Spinal cord (tissue), 10 donors: ENCODE results near the gene TRIM54. TPM values are rescaled to one million over a fixed set of nuclear protein-coding genes. Genes with fewer than 3 reads are reported as not detected.

Experiments used
- DNase-seq, 6 donors: peaks; one replicate each; pipeline versions ENCODE4 v3.0.0 to v3.0.0-alpha.2; 2013 to 2015; ENCODE audit warnings: low spot score in 6 of 6, low read depth in 4 of 6
- H3K27ac ChIP-seq: one replicate; pipeline ENCODE4 v1.5.1; 2013; ENCODE audit warnings: low read depth, low read length, control low read depth
- H3K27me3 ChIP-seq: one replicate; pipeline ENCODE4 v1.6.1; 2013; ENCODE audit warnings: low read length; ENCODE audit not compliant: control insufficient read depth, insufficient read depth
- H3K36me3 ChIP-seq: one replicate; pipeline ENCODE4 v1.6.1; 2013; ENCODE audit warnings: low read length; ENCODE audit not compliant: control insufficient read depth, insufficient read depth
- H3K4me1 ChIP-seq: one replicate; pipeline ENCODE4 v1.6.1; 2013; ENCODE audit warnings: low read length; ENCODE audit not compliant: control insufficient read depth, insufficient read depth
- H3K4me3 ChIP-seq: one replicate; pipeline ENCODE4 v1.5.1; 2013; ENCODE audit warnings: low read depth, low read length, control low read depth
- H3K9me3 ChIP-seq: one replicate; pipeline ENCODE4 v1.6.1; 2013; ENCODE audit warnings: low read length; ENCODE audit not compliant: control insufficient read depth, insufficient read depth
- WGBS: methylation state at CpG from one replicate; pipeline ENCODE4 v1.1.5; 2013; ENCODE audit warnings: missing lambda C conversion rate; ENCODE audit not compliant: insufficient coverage; 5-methylcytosine and 5-hydroxymethylcytosine counted together
- polyA plus RNA-seq, 2 donors: library from polyadenylated mRNA; unstranded; fragments of 120-200 nt; gene quantifications; one replicate each; pipeline ENCODE4 v1.2.1, GENCODE V29; 2013; ENCODE audit not compliant: insufficient read length in 2 of 2
- total RNA-seq, 2 donors: library from RNA; depleted of rRNA in 1 of 2; stranded (reverse); fragments of 120-200 nt in 1 of 2; fragments of >200 nt in 1 of 2; gene quantifications; one replicate each; pipeline versions ENCODE4 v1.2.3 to v1.2.4, GENCODE V29; 2013 to 2014
- donor health status: healthy.

Gene TRIM54
- total and polyA plus RNA-seq, 4 donors: 0.17 to 1.6 (median 0.77) TPM

DNA sequence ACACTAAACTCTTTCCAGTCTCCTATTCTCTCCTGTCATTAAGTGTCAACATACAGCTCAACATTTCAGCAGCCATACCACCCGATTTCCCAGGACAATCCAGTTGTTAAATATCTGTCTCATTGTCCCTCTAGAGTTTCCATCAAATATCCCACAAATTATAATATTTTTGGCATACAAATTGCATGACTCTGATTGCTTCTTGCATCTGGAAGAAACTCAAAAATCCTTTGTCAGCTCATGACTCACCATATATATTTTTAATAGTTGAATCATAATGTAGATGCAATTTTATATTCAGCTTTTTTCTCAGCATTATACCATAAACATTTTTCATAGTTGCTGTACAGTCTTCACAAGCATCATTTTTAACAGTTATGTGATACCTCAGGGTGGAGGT is 26.6 kb upstream of the TRIM54 start:
- Histone ChIP-seq H3K27ac (no peak overlapping the region), H3K36me3 (peaks cover 21% of the 10 kb centered on the region), H3K27me3 (peaks cover 12% of the 10 kb centered on the region), H3K4me1 (peaks cover 16% of the 10 kb centered on the region), H3K4me3 (no peak overlapping the region), H3K9me3 (no peaks in the 10 kb centered on the region)
- no peak for DNase-seq
- 54% methylated on average over 1 of the region's 1 CpG for WGBS

DNA sequence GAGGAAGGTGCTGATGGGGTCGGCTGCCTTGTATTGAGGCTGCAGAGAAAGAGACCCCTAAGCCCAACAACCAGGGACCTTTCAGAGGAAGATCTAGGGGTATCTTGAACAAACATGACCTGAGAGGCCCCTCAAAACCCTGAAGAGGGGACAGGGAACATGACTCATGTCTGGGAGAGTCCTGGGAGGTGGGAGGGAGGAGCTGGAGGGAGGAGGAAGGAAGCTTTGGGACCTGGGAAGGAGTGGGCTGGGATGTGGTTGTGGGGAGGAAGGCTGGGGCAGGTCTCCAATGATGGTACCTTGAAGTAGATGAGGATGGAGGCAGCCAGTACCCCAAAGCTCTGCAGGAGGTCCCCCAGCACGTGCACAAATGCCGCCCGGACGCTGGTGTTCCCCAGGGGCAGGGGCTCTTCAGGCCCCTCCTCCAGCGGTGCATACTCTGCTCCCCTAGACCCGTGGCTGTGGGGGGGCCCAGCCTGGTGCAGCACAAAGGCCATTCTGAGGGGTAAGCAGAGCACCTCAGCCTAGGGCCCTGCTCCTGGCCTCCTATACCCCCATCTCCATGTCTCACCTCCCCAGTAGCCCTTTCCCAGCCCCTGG is 25.3 kb upstream of the TRIM54 start:
- WGBS: 65% methylated on average over 7 of the region's 7 CpGs

DNA sequence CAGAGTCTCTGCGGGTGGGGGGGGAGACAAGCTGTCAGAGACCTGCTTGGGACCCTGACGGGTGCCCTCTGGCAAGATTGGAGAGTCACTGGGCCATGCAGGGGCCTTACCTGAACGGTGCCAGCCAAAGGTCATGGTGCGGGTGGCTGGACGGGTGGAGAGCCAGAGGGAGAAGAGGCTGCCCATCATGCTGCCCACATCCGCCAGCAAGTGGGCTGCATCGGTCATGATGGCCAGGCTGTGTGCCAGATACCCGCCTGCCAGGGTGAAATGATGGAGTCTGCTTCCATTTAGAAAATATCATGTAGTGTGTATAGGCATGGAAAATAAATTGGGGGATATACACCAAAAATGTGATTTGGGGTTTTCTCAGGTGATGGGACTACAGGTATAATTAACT is 24.2 kb upstream of the TRIM54 start:
- peaks cover 21% of the 10 kb centered on the region for H3K36me3 ChIP-seq
- H3K4me1 ChIP-seq: peaks cover 12% of the 10 kb centered on the region
- no peaks in the 10 kb centered on the region for H3K9me3 ChIP-seq
- DNase-seq: no peak
- H3K27me3 ChIP-seq: peaks cover 31% of the 10 kb centered on the region
- H3K4me3 ChIP-seq: no peak overlapping the region
- 85% methylated on average over 6 of the region's 8 CpGs for WGBS
- no peak overlapping the region for H3K27ac ChIP-seq

More for the DNA sequence above, 25.3 kb upstream of the TRIM54 start:
- H3K4me3 ChIP-seq: no peak overlapping the region
- H3K27ac ChIP-seq: no peak overlapping the region
- DNase-seq: no peak
- H3K27me3 ChIP-seq: peaks cover 23% of the 10 kb centered on the region
- peaks cover 5% of the 10 kb centered on the region for H3K4me1 ChIP-seq
- H3K9me3 ChIP-seq: no peaks in the 10 kb centered on the region
- peaks cover 21% of the 10 kb centered on the region for H3K36me3 ChIP-seq

DNA sequence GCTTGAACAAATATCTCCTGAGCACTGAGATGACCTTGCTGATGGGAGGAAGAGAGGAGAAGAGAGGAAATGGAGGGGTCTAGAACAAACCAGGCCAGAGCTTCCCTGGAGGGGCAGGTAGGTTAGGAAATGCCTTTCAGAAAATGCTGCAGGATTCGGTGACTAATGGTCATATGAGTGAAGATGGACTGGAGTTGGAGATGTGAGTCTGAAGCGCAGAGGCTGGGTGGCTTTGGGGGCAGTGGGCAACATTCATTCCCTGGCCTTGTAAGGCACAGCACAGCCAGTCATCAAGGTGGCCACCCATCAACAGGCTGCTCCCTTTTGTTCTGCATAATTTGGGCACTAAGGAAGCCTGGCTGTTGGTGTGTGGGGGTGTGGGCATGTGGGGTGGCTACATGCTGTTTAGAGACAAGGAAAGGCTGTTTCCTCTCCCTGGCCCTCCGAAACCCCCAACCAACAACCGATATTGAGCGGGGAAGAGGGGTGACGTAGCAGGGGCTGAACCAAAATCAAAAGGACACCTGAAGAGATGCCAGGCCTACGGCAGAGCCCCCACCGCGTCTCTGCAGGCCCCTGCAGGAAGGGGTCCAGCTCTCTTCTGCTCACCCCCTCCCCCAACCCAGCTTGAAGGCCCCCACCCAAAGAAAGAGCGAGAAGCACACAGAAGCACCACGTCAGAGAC is 20.8 kb upstream of the TRIM54 start:
- Histone ChIP-seq H3K36me3 (peaks cover 15% of the 10 kb centered on the region), H3K4me1 (peaks cover 34% of the 10 kb centered on the region), H3K27ac (no peak overlapping the region), H3K27me3 (peaks cover 60% of the 10 kb centered on the region), H3K9me3 (no peaks in the 10 kb centered on the region), H3K4me3 (no peak overlapping the region)
- WGBS: 49% methylated on average over 6 of the region's 11 CpGs
- DNase-seq: peak in 1 of 6 donors; percentile 51

DNA sequence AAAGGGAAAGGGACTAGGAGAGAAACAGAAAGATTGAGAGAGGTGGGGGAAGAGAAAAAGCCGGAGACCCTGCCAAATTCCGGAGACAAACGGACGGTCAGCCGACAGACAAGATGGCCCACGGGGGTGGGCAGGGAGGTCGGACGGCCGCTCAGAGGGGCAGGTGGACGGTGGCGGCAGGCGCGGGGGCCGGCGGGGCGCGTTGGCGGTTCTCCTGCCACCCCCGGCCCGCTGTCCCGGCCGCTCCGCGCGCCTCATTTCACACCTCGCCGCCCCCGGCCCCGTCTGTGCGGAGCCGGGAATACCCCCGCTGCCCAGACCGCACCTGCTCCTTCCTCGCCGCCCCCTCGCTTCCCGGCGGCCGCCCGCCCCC is 20.3 kb upstream of the TRIM54 start:
- no peak for DNase-seq
- H3K4me1 ChIP-seq: peaks cover 34% of the 10 kb centered on the region
- no peak overlapping the region for H3K4me3 ChIP-seq
- H3K36me3 ChIP-seq: peaks cover 13% of the 10 kb centered on the region
- no peaks in the 10 kb centered on the region for H3K9me3 ChIP-seq
- peaks cover 60% of the 10 kb centered on the region for H3K27me3 ChIP-seq
- no peak overlapping the region for H3K27ac ChIP-seq
- WGBS: under 1% methylated on average over 40 of the region's 40 CpGs

DNA sequence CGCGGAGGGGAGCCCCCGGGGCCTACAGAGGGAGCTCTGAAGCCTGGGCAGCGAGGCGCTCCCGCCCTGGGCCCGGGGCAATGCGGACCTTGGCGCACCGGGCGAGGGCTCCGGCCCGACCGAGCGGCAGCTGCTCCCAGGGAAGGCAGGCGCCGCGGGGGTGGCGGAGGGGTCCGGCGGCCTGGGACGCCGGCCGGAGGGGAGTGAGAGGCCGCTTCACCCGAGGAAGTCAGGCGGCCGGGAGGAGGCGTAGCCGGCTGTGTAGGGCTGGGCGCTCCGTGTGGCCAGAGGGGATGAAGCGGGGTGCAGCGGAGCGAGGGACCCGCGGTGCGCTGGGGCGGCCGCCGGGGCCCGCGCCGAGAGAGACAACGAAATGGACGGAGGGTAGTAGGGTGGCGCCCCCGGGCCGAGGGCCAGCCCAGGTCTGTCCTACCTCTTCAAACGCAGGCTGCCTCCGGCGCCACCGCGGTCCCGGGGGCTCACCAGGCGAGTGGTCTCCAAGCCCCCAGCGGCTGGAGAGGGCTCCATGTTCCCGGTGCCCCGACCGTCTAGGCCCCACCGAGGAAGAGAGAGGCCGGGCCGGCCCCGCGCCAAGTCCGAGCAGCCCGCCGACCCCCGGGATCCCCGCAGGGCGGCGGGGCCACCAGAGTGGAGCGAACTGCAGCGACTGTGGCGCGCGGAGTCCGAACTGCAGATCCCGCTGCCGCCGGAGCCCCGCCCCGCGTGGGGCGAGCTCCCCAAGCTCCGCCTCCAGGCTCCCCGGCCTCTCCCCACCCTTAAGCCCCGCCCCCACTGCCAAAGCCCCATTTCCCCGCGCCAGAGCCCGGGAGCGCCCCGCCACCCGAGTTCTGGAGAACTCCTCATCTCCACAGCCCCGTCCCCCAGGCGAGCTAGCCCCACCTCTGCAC is 19.6 kb upstream of the TRIM54 start, which contains the start of gene SLC30A3:
TSS of gene SLC30A3 (minus strand) at position 669 of the 908 bp plus-strand sequence. CDS start at position 528, 141 bp downstream.
- Histone ChIP-seq H3K27ac (no peak within 1 kb of the TSS), H3K4me1 (peaks cover 34% of the 10 kb centered on the region), H3K4me3 (peak within 1 kb of the TSS; percentile 36), H3K36me3 (peaks cover 8% of the 10 kb centered on the region), H3K9me3 (no peaks in the 10 kb centered on the region), H3K27me3 (peaks cover 64% of the 10 kb centered on the region)
- WGBS: under 1% methylated on average over 96 of the region's 96 CpGs
- peak in 4 of 6 donors; percentile 27 to 92 (median 60) for DNase-seq

DNA sequence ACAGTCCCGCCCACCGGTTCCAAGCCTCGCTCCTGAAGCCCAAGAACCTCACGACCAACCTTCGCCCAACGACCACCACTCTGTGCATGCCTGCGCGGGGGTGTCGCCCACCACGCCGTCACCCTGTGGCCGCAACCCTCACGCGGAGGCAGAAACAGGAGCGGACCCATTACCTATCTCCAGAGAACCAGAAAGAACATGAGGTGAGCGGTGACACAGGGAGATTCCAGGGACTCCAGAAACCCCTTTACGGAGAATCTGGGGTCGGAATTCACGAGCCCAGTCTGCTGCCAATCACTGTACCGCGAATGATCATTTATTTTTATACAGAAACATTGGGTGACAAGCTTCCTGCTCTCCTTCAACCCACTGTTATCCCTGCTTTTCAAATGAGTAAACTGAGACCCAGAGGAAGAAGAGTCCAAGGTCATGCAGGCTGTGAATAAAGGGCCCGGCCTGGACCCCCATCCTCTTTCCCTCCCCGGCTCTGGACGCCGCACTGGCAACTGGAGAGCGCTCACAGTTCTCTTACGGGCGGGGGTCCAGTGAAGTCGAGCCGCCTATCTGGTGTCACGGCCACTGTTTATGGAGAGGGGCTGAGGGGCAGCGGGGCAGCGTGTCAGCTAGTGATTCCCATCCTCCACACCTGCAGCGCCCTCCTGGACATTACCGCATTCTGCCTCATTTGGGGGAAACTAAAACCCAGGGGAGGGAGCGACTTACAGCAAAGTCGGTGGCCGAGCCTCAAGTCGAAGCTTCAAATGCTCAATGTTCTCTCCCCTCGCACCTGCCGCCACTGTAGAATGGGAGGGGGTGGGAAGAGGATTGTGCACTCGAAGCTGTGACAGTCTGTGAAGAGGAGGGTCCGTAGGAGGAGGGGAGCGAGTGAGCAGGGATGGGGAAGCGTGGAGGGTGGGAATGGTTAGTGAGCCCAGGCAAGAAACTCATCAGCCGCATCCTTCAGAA is 18.7 kb upstream of the TRIM54 start:
- DNase-seq: peak in 2 of 6 donors; percentile 27 to 45
- WGBS: under 1% methylated on average over 42 of the region's 46 CpGs
- peaks cover 3% of the 10 kb centered on the region for H3K36me3 ChIP-seq
- no peak overlapping the region for H3K27ac ChIP-seq
- peak overlapping the region; percentile 36 for H3K4me3 ChIP-seq
- peaks cover 34% of the 10 kb centered on the region for H3K4me1 ChIP-seq
- H3K27me3 ChIP-seq: peaks cover 64% of the 10 kb centered on the region
- H3K9me3 ChIP-seq: no peaks in the 10 kb centered on the region

DNA sequence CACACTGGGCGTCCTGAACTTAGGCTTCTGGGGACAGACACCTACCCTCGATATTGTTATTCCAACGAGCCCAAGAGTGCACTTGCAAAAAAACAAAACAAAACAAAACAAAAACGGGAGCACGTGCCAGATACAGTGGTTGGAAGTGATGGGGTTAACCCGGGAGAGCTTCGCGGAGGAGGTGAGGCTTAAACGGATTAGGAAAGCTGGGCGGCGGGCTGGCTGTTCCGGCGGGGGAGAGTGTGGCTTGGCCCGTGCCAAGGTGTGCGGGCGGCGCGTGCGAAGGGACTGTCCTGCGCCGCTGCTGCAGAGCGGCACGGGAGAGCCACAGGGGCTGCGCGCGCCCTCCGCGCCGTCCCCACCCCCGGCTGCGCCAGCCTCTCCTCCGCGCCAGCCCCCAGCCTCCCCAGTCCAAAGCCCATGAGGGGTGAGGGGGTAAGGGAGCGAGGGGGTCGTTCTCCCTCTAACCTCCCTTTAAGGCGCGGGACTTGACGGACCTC is 17.9 kb upstream of the TRIM54 start:
- Histone ChIP-seq H3K36me3 (no peaks in the 10 kb centered on the region), H3K27ac (no peak overlapping the region), H3K4me3 (no peak overlapping the region), H3K4me1 (peaks cover 34% of the 10 kb centered on the region), H3K27me3 (peaks cover 64% of the 10 kb centered on the region), H3K9me3 (no peaks in the 10 kb centered on the region)
- DNase-seq: no peak
- WGBS: under 1% methylated on average over 27 of the region's 38 CpGs
